Measurements from ENCODE around the gene EPS8.
"Not testable (repeated sequence)": the region's sequence is repeated elsewhere in the genome, so short reads cannot be mapped to it uniquely, and the experiment has no call there.

Gene EPS8

DNA sequence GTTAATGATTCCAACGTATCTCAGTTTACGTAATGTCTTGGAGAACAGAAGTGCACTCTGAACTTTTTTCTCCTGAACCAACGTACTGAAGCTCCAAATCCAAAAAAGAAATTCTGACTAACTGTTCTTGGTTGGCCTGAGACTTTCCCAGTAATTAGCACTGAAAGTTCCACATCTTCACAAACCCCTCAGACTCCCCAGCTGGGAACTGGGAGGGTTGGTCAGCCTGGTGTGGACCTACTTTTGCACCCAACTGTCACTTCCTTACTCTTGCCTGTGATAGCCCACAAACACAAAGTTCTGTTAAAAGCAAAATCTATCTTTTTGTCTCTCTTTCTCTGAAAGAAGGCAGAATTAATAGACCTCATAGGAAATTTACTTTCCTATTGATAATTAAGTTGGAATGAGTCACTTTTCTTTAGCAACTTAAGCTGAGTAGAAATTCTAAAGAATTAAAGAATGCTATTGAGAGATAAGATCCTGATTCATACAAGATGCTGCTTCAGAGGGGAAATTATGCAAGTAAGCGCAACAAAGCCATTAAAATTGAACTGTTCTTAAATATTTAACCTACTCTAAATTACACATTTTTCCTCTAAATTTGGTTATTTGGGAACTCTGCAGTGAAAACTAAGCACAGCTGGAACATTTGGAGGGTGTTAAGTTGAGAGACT, 155.0 kb downstream of the EPS8 start:
- no peak for DNase-seq

DNA sequence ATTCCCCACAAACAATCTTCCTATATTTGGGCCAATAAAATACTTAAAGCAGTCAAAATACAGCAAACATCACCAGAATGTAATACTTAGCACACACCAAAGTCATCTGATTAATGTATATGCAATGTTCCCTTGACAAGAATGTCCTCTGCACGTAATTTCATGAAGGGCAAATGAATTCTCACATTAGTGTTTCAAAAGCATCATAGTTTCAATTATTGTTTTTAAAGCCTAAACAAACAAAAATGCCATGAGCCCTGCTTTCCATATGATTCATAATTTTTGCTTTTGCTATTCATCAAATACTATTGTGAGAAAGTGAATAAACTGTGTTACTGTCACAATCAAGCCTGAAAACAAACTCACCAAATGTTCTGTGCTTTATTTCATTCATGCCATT, 156.0 kb downstream of the EPS8 start:
- no peak for DNase-seq

DNA sequence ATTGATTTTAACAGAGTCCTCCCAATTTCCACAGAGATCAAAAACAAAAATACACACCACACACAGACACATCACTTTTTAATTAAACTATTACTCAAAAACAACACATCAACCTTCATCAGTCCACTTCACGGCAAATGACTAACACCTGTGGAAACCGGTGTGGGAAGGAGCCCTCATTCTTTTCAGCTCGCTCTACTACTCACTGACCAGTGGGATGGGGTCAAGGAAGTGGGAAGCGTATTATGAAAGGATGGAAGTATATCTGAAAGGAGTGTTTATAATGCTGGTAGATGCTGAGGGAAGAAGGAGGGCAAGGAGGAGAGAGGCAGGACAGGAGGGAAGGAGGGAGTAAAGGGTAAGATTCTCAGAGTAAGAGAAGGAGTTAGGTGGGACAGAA, 156.5 kb downstream of the EPS8 start:
- no peak for DNase-seq

DNA sequence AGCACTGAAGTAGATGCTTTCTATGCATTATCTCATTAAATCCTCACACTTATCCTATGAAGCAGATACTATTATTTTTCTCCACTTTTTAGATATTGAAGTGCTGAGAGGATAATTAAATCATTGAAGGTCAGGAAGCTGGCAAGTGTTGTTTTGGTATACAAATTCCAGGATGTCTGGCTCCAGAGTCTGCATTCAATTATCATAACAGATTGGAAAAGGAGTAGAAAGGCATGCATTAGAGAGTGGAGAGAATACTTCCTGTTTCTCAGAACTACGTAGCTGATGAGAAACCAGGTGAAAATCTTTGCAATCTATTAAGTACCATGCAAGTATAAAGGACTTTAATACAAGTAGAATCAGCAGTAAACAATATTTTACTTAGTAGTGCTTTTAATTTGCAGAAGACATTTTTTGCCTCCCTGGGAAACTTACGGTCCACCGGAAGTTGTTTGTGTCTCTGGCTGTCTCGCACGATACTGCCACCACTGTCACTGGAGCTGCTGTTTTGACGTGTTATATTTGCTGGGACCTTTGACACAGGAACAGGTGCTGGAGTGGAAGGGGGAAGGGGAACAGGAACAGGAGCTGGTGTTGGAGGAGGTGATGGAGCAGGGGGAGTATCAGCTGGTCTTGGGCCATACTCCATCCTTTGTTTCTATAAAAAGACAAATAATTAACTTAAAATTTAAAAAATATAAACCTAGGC, 158.0 kb downstream of the EPS8 start:
- DNase-seq = peak; percentile 10

DNA sequence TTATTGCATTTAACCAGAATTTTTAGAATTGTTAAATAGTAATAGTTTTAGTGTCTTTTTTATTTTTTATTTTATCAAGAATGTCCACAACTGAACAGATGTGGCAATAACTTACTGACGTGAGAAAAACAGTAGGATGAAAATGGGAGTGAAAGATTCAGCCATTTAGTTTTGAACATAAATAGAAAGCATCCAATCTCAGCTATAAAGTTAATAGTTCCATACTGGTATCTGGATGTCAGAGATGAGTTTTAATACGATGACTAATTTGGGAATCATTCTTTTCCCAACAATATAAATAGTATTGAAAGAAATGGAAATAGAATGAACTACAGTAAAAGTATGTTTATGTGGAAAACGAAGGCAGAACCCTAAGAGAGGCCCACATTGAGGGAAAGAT, 159.4 kb downstream of the EPS8 start:
- no peak for DNase-seq

DNA sequence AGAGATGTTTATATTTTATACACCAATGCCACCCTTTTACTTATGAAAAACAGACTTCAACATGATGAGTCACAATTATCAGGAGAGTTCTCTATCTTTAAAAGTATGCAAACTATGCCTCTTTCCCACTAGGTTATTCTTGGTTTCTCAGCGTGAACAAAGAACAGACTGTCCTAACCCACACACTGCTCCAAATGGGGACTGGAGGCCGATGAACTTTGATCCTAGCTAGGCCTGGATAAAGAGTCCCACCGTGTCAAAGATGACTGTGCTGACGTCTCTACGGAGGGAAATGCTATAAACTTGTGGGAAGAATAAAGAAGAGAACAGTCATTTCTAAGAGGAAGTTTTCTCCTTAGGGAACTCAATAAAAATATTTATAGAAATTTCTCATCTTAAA, 160.1 kb downstream of the EPS8 start:
- DNase-seq = no peak

DNA sequence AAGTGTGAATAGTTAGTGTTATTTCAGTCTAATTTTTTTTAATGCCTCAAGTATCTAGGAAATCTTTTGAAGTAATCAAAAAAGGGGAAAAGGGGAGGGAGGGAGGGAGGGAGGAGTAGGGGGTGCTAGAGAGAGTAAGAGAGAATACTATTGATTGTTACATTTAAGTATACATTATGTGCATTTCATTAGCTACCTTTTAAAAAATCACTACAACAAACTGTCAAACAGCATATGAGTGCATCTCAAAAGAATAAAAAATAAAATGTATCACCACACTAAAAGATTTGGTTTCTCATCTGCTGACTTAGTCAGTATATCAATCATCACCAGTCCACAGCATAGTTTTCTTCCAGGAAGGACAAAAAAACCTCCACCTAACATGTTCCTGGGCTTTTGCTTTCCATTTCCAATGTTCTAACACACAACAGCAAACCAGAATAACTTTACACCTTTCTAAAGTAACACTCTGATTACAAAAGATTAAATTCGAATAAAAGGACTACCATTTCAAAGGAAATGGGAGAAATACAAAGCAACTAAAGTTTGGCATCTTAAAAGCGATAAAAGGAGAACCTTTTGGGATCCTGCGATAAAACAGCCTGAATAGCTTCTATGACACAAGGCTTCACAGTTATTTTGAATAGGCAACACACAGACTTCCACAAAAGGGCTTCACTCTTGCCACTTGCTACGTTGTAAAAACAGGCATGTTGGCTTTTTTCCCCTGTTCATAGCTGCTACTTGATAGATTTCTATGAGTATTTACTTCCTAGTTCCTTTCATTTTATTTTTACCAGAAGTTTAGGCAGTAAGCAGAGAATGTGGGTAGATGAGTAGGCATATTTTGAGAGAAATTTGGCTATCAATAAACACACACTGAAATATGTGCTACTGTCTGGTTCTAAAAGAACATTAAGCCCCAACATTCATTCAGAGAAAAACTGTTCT, 160.9 kb downstream of the EPS8 start:
- no peak for DNase-seq

DNA sequence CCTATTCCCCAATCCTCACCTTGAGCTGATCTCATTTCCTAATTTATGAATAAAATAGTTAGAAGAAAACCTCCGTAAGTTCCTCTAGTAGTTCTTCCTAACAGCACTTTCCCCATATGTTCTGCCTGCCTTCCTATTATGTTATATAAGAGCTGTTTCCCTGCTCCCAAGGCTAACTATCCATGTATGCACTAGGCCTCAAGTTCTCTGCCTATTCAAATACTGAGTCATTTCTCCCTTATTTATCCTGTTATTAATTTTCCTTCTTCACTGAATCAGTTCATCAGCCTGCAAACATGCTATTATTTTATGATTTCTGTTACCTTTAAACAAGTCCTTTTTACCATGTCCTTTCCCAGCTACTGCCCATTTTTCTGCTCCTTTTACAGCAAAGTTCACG, 164.1 kb downstream of the EPS8 start:
- DNase-seq = no peak

DNA sequence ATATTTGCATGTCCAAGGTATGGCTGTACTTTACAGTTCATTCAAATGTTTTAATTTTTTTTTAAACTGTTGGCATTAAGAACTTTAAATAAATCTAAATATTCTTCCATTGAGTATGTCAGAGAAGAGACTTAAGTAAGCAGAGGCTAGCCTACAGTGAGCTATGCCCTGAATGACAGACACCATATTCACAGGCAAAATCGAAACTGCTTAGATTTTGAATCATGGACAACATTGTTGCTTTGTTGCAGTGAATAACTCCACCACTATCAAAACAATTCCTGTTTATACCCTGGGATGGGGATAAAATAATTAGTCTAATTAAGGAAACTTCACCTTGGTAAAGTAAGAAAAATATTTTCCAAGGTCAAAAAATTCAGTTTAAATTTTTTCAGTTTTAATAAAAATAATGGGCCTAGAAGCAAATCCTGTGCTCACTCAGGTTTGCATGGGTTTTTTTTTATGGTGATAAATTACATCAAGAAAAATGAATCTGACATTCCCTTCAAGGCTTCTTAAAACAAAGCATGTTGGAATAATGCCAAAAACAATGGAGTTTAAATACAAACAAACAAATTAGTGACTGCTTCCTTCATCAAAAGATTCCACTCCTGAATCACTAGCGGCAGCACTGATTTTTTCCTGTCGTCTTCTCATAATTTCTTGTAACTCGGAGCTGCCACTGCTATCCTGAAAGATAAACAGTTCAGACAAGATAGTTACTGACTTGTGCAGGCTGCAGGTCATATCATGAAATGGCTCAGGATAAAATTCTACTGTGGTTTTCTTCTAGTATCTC, 168.2 kb downstream of the EPS8 start:
- DNase-seq = no peak

DNA sequence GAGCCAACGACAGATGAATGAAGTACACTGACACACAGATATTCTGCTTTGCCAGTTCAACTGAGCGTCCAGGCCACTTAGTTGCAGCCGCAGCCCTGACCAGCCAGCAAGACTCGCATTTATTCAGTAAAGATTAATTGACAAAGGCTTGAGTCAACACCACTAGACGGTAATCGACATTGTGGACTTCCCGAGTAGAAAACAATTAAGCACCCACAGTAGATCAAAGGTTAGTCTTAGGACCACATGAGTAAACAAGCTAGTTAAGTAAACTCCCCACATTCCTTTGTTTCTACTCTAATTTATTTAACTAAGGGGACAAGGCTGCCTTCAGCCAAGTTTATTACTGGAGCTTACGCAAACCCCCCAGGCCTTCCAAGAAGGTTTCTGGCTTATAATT, 172.7 kb downstream of the EPS8 start:
- not testable (repeated sequence) for DNase-seq

DNA sequence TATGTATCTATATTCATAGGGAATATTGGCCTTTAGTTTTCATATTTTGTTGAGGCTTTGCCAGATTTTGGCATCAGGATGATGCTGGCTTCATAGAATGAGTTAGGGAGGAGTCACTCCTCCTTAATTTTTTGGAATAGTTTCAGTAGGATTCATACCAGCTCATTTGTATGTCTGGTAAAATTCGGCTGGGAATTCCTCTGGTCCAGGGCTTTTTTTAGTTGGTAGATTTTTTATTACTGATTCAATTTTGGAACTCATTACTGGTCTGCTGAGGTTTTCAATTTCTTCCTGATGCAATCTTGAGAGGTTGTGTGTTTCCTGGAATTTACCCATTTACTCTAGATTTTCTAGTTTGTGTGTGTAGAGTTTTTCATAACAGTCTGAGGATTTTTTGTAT, 175.2 kb downstream of the EPS8 start:
- DNase-seq = no peak

DNA sequence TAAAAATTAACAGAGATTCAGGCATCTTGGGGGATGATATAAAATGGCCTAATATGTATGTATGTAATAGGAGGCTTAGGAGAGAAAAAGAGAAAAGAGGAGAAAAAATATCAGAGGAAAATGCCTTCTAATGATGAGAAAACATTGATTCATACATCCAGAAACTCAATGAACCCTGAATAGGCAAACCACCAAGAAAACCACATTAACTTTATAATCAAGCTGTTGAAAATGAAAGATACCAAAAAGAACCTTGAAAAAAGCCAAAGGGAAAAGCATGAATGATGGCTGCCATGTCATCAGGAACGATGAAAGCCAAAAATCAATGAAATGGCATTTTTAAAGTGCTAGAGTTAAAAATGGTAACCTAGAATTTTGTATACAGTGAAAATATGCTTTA, 180.2 kb downstream of the EPS8 start:
- no peak for DNase-seq

DNA sequence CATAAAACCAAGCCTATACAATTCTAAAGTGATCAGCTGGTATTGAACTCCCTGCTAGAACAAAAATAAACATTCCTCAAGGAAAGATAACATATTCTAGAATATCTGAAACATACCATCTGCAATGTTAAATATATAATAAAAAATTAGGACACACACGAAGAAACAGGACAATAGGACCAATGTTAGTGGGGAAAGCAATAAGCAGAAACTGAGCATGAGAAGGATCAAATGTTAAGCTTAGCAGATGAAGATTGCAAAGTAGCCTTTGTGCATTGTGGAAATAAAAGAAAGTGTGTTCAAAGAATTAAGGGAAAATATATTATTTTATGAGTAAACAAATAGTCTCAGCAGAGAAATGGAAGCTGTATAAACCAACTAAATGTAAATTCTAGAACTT, 180.8 kb downstream of the EPS8 start:
- DNase-seq = no peak

DNA sequence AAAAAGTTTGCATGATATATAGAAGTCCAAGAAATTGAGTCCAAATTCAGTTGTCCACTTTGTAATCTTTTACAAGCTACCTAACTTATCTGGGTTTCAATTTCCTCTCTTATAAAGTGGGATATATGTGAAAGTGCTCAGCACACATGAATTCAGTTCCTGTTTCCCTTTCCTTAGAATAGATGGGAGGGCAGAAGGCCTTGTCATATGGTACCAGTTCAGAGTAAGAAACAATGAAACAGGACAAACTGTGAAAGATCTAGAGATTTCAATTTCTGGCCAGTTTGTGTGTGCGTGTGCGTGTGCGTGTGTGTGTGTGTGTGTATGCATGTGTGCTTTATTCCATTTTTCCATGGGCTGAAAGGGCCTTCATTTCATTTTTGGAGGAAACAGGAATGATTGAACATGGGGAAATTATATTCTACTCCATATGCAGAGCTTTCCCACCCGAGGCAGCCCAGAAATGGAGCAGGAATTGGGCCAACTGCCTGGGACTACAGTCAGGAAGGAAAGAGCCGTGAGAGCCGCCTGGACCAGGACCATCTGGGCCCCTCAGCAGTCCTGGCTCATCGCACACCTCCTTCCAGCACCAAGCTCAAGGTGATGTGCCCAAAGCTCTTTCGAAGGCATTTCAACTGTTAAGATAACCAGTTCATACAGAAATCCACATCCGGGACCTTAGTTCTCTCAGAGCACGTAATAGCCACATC, 183.2 kb downstream of the EPS8 start:
- DNase-seq = no peak

DNA sequence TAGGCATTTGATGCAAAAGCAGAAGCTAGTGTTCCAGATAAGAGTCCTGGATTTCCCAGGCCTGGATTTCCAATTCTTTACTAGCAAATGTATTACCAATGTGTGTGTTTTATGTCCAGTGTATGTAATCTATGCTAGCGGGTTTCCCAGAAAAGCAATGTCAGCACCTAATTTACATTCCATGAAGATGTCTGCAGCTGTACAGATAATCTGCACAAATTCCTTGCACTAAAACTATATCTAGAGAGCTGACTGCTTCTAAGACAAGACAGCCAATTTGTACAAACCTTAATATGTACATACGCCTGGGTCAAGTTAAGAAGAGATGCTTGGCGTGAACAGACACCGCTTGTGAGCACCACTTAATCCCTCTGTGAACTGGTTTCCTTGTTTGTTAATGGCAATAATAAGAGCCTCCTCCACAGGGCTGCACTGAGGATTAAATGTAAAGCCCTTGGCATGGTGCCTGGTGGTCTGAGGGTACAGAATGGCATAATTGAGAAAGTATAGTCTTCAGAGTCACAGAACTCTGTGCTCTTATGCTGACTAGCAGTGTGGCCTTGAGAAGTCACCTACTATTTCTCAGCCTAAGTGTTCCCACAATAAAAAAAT, 185.6 kb downstream of the EPS8 start:
- DNase-seq = no peak

DNA sequence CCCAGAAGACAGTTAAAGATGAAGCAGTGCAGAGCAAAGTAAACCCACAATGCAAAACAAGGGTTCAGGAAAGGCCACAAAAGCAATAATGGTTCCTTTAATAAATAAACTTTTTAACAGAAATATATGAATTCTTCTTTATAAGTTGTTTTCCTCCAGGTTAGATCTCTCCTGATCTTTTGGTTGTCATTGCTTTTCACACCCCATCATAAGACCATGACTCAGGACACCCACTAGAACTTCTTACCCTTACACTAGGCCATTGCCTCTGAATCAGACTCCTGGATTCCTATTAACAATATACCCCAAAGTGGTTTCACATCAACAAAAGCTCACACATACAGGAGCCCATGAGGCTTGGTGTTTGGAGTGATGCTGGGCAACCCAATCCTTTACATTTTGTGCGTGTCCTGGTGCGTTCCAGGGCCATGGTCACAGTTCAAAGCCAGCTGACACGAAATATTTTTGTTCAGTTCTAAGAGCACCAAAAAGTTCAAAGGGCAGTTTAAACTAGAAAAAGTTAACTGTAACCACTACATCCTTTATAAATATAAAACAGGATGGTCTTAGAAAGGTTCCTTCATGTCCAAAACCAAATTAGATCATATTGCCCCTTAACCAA, 187.0 kb downstream of the EPS8 start:
- no peak for DNase-seq

DNA sequence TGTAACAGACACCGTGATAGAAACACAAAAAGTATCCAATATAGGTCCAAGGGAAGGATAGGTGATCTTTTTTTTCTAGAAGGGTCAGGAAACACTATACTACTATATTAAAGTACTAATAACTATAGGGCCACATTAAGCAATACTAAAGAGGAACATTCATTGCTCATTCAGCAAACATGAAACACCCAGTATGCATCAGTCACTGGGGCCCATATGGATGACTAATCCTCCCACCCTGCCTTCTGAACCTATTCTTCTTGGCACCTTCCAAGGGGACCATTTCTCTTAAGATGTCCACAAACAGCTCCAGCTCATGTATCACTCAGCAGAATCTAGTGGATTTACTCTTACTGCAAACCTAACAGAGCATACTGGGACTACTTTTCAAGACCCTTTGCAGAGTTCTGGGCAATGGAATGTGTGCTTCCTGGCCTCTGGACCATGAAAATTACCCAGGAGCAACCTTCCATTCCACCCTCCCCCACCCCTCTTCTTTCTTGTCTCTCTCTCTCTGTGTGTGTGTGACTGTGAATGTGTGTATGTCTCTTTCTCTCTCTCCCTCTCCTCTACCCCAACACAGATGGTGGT, 187.9 kb downstream of the EPS8 start:
- no peak for DNase-seq

DNA sequence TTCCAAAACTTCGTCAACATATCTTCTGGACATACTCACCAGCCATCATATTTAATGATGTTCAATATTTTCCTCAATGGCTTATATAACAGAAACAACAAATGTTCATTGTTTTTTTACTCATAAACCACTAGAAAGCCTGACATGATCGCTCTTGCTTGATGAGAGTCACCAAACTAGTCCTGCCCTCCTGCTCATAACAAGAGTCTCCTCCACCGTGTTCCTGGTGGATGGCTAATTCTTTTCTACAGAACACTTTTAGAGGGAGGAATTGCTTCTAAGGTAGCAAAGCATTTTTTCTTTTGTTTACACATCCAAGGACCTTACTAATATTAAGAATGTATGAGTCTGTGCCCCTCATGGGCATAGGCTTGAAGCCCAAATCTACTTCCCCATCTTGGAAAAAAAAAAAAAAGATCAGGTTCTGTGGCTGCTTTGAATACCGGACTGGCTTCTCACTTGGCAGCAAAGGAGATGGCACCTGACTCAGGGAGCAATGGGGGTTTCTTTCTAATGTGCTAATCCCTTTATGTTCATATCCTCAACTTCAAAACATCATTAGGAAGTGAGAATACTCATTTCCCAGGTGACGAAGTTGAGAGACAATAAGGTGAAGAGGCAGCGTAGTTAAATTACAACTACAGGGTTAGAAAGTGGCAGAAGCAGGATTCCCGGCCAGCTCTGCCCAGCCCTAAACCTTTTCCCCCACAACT, 188.8 kb downstream of the EPS8 start:
- no peak for DNase-seq

DNA sequence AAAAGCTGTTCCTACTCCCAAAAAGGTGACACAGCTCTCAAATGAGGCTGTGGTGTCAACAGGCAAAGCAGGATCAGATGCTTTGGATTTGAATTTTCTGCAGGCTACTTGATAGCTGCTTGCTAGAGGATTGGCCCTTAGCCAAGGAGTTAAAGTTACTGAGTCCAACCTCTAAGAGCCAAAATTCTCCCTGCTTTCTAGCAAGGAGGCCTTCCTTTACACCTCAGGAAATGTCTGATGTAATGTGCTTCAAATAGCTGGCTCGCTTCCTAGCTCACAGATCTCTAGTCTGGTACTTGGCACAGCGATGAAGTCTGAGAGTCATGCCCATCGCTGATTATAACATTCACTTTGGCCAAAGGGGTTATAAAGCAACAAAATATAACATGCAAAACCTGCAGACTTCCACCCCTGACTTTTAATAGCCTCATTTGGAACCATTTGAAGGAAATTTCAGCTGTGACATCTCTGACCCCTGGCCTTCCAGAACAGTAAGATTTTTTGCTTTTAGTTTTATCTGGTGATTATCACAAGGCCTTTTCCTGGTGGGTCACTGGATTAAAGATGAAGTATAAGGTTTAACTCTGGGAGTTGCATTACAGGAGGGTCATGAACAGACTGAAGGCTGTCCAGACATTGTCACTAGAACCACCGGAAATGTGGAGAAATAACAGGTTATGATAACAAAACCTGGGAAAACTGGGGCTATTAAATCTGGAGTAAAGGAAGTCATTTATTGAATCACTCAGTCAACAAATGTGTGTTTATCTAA, 189.7 kb downstream of the EPS8 start:
- DNase-seq = no peak
